OCI-LY7 (cell line): ENCODE data around the gene MCM5.

Experiments
- EZH2phosphoT487 ChIP-seq: fragments of 200-600 bp; sonication (generic); IDR thresholded peaks from 2 replicates; pipeline ENCODE4 v1.6.1; 2018; ENCODE audit warnings: low read depth, borderline replicate concordance, mild to moderate bottlenecking, mixed run types, antibody characterized with exemption, low read length, moderate library complexity, mixed read lengths
- TF ChIP-seq, protein P1 (sequence below): fragments of 200-600 bp; sonication (generic); conservative IDR thresholded peaks from 2 replicates; pipeline ENCODE4 v1.5.1; 2014; ENCODE audit warnings: mild to moderate bottlenecking, antibody characterized with exemption, low read length, moderate library complexity, mixed read lengths

GRCh38 chr22:35450824-35451569 lies 51.1 kb downstream of the MCM5 start:
- TF ChIP-seq, protein P1, sequence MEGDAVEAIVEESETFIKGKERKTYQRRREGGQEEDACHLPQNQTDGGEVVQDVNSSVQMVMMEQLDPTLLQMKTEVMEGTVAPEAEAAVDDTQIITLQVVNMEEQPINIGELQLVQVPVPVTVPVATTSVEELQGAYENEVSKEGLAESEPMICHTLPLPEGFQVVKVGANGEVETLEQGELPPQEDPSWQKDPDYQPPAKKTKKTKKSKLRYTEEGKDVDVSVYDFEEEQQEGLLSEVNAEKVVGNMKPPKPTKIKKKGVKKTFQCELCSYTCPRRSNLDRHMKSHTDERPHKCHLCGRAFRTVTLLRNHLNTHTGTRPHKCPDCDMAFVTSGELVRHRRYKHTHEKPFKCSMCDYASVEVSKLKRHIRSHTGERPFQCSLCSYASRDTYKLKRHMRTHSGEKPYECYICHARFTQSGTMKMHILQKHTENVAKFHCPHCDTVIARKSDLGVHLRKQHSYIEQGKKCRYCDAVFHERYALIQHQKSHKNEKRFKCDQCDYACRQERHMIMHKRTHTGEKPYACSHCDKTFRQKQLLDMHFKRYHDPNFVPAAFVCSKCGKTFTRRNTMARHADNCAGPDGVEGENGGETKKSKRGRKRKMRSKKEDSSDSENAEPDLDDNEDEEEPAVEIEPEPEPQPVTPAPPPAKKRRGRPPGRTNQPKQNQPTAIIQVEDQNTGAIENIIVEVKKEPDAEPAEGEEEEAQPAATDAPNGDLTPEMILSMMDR = no peak
- no peak for TF ChIP-seq EZH2phosphoT487
